H1 (cell line): ENCODE measurements around the gene C5orf58. TPM values are rescaled to one million over a fixed set of nuclear protein-coding genes. Genes with fewer than 3 reads are reported as not detected.

ENCODE experiments used
- CTCF ChIA-PET: fragments of 300-600 bp; sonication (Branson Sonifier 250); formaldehyde crosslinking; loops from one replicate; lab custom pipeline; 2021; ENCODE audit not compliant: partially characterized antibody; lab: Charles Lee
- POLR2A ChIA-PET: fragments of 300-600 bp; sonication (Branson Sonifier 250); formaldehyde crosslinking; loops from one replicate; lab custom pipeline; 2021; ENCODE audit warnings: inconsistent platforms; ENCODE audit not compliant: partially characterized antibody; lab: Charles Lee
- DNase-seq, 2 experiments: peaks; one replicate each; pipeline versions ENCODE4 v3.0.0 to v3.0.0-alpha.2; 2010 to 2022; ENCODE audit warnings: low spot score in 2 of 2, low read depth in 1 of 2, mixed read lengths in 1 of 2
- FAIRE-seq: peaks from 2 replicates; lab custom pipeline; 2011; peaks lifted over from hg19 to GRCh38; lab: Jason Lieb, UNC
- H2AFZ ChIP-seq: 2 replicates; pipeline ENCODE4 v1.8.1; 2012; ENCODE audit warnings: low read length, inconsistent platforms
- H2AK5ac ChIP-seq: 2 replicates; pipeline ENCODE4 v1.6.1; 2013; ENCODE audit warnings: low read depth, low read length
- H2BK120ac ChIP-seq: replicated peaks from 2 replicates; pipeline ENCODE3; 2013; ENCODE audit warnings: low read depth, low read length, inconsistent platforms
- H2BK12ac ChIP-seq: 2 replicates; pipeline ENCODE4 v1.6.1; 2013; ENCODE audit warnings: low read depth, low read length
- H2BK15ac ChIP-seq: 2 replicates; pipeline ENCODE4 v1.6.1; 2013; ENCODE audit warnings: low read length
- H2BK20ac ChIP-seq: 2 replicates; pipeline ENCODE4 v1.6.1; 2013; ENCODE audit warnings: low read length
- H2BK5ac ChIP-seq: 2 replicates; pipeline ENCODE4 v1.6.1; 2013; ENCODE audit warnings: low read depth, low read length
- H3K14ac ChIP-seq: 2 replicates; pipeline ENCODE4 v1.6.1; 2013; ENCODE audit warnings: inconsistent platforms; ENCODE audit not compliant: insufficient read length
- H3K18ac ChIP-seq: 2 replicates; pipeline ENCODE4 v1.6.1; 2013; ENCODE audit warnings: low read length; ENCODE audit errors: extremely low read depth
- H3K23ac ChIP-seq: 2 replicates; pipeline ENCODE4 v1.6.1; 2013; ENCODE audit warnings: inconsistent platforms; ENCODE audit not compliant: insufficient read length
- H3K23me2 ChIP-seq: 2 replicates; pipeline ENCODE4 v1.6.1; 2013; ENCODE audit warnings: low read depth, low read length
- H3K27ac ChIP-seq: 2 replicates; pipeline ENCODE4 v1.6.1; 2011; ENCODE audit warnings: low read depth, low read length, inconsistent platforms
- H3K27me3 ChIP-seq, 4 experiments: replicated peaks in 1 of 4; 1 replicate in 1 of 4; 2 replicates in 3 of 4; pipeline versions ENCODE4 v1.6.1 to v1.8.1; 2011 to 2013; ENCODE audit warnings: low read length in 3 of 4, mild to moderate bottlenecking in 3 of 4, inconsistent platforms in 2 of 4, mixed read lengths in 2 of 4, moderate library complexity in 1 of 4; ENCODE audit not compliant: control insufficient read depth in 3 of 4, insufficient read depth in 3 of 4; ENCODE audit errors: extremely low read depth in 1 of 4
- H3K36me3 ChIP-seq, 4 experiments: 2 replicates each; pipeline versions ENCODE4 v1.6.1 to v1.8.1; 2011 to 2013; ENCODE audit warnings: mild to moderate bottlenecking in 4 of 4, low read length in 3 of 4, moderate library complexity in 2 of 4, control low read depth in 1 of 4, inconsistent platforms in 1 of 4; ENCODE audit not compliant: insufficient read depth in 4 of 4, control insufficient read depth in 2 of 4
- H3K4ac ChIP-seq: replicated peaks from 2 replicates; pipeline ENCODE3; 2013; ENCODE audit warnings: low read length, low read depth, mixed read lengths, inconsistent platforms; ENCODE audit not compliant: insufficient read length
- H3K4me1 ChIP-seq, 4 experiments: replicated peaks in 1 of 4; 1 replicate in 1 of 4; 2 replicates in 3 of 4; pipeline versions ENCODE4 v1.6.1 to v1.8.1; 2011 to 2013; ENCODE audit warnings: low read length in 3 of 4, inconsistent platforms in 2 of 4, mixed read lengths in 1 of 4; ENCODE audit not compliant: insufficient read depth in 4 of 4, control insufficient read depth in 3 of 4
- H3K4me2 ChIP-seq, 2 experiments: 2 replicates each; pipeline versions ENCODE4 v1.6.1 to v1.8.1; 2011 to 2013; ENCODE audit warnings: low read depth in 2 of 2, low read length in 2 of 2, control low read depth in 1 of 2, inconsistent platforms in 1 of 2, mild to moderate bottlenecking in 1 of 2; ENCODE audit not compliant: insufficient read depth in 1 of 2
- H3K4me3 ChIP-seq, 4 experiments: fragments of 200-600, 300-600 bp in 1 of 4; sonication (generic), shearing (Covaris generic), sonication (Bioruptor Twin) in 1 of 4; 2 replicates each; pipeline versions ENCODE4 v1.5.1 to v1.8.1; 2011 to 2016; ENCODE audit warnings: low read length in 4 of 4, low read depth in 3 of 4, control low read depth in 2 of 4, inconsistent platforms in 2 of 4, mild to moderate bottlenecking in 2 of 4, mixed read lengths in 1 of 4, moderate library complexity in 1 of 4; ENCODE audit not compliant: insufficient read depth in 2 of 4; ENCODE audit errors: extremely low read depth in 1 of 4
- H3K56ac ChIP-seq: replicated peaks from 2 replicates; pipeline ENCODE3; 2013; ENCODE audit warnings: low read depth, mild to moderate bottlenecking, mixed read lengths, low read length, inconsistent platforms; ENCODE audit not compliant: insufficient read length
- H3K79me1 ChIP-seq: 2 replicates; pipeline ENCODE4 v1.6.1; 2013; ENCODE audit warnings: low read depth, low read length, control low read depth
- H3K79me2 ChIP-seq, 2 experiments: 2 replicates each; pipeline versions ENCODE4 v1.6.1 to v1.8.1; 2012 to 2013; ENCODE audit warnings: low read length in 2 of 2, mild to moderate bottlenecking in 2 of 2, inconsistent platforms in 1 of 2; ENCODE audit not compliant: insufficient read depth in 2 of 2, control insufficient read depth in 1 of 2
- H3K9ac ChIP-seq, 4 experiments: replicated peaks in 1 of 4; 1 replicate in 1 of 4; 2 replicates in 3 of 4; pipeline versions ENCODE4 v1.6.1 to v1.8.1; 2011 to 2013; ENCODE audit warnings: low read depth in 3 of 4, low read length in 3 of 4, control low read depth in 2 of 4, mild to moderate bottlenecking in 2 of 4, moderate library complexity in 2 of 4, inconsistent platforms in 1 of 4; ENCODE audit errors: extremely low read depth in 1 of 4
- H3K9me3 ChIP-seq, 2 experiments: 2 replicates each; pipeline versions ENCODE4 v1.6.1 to v1.8.1; 2012 to 2013; ENCODE audit warnings: mild to moderate bottlenecking in 2 of 2, moderate library complexity in 2 of 2, control low read depth in 1 of 2, inconsistent platforms in 1 of 2, low read depth in 1 of 2, low read length in 1 of 2, mixed read lengths in 1 of 2; ENCODE audit not compliant: insufficient read depth in 2 of 2
- H4K20me1 ChIP-seq, 2 experiments: replicated peaks in 1 of 2; 2 replicates each; pipeline versions ENCODE3 to v1.8.1; 2011 to 2013; ENCODE audit warnings: inconsistent platforms in 2 of 2, low read length in 2 of 2, mild to moderate bottlenecking in 1 of 2; ENCODE audit not compliant: insufficient read depth in 2 of 2, control insufficient read depth in 1 of 2
- H4K5ac ChIP-seq: 2 replicates; pipeline ENCODE4 v1.6.1; 2013; ENCODE audit warnings: low read length, low read depth, mixed read lengths, inconsistent platforms; ENCODE audit not compliant: insufficient read length
- H4K8ac ChIP-seq: 2 replicates; pipeline ENCODE4 v1.8.0; 2013; ENCODE audit warnings: mild to moderate bottlenecking, moderate library complexity, low read length, inconsistent platforms; ENCODE audit not compliant: insufficient read depth; ENCODE audit errors: extremely low read depth
- H4K91ac ChIP-seq: replicated peaks from 2 replicates; pipeline ENCODE3; 2013; ENCODE audit warnings: low read length, mixed read lengths, inconsistent platforms; ENCODE audit not compliant: insufficient read length
- ASH2L ChIP-seq: fragments of 200-600, 300-600 bp; sonication (generic); IDR thresholded peaks from one replicate; pipeline ENCODE4 v1.7.1; 2017; ENCODE audit warnings: low read length
- BRCA1 ChIP-seq: IDR thresholded peaks from 2 replicates; pipeline ENCODE4 v1.6.1; 2012; ENCODE audit warnings: low read depth, low read length, improper control_type of control experiment
- CHD1 ChIP-seq: IDR thresholded peaks from 2 replicates; pipeline ENCODE4 v1.6.1; 2012; ENCODE audit warnings: low read depth, low read length, improper control_type of control experiment
- CHD2 ChIP-seq: IDR thresholded peaks from 2 replicates; pipeline ENCODE4 v1.6.1; 2012; ENCODE audit warnings: low read length, improper control_type of control experiment
- EP300 ChIP-seq, 2 experiments: IDR thresholded peaks; 1 replicate in 1 of 2; 2 replicates in 1 of 2; pipeline ENCODE4 v1.6.1; 2011 to 2012; ENCODE audit warnings: low read depth in 2 of 2, low read length in 2 of 2, mild to moderate bottlenecking in 2 of 2, borderline replicate concordance in 1 of 2, inconsistent platforms in 1 of 2, moderate library complexity in 1 of 2
- EZH2 ChIP-seq: fragments of 200-600 bp; sonication (generic); IDR thresholded peaks from 2 replicates; pipeline ENCODE4 v1.7.1; 2012; ENCODE audit warnings: low read depth, mild to moderate bottlenecking, moderate library complexity, low read length, inconsistent platforms; ENCODE audit not compliant: severe bottlenecking
- GTF2F1 ChIP-seq: IDR thresholded peaks from 2 replicates; pipeline ENCODE4 v1.6.1; 2012; ENCODE audit warnings: low read depth, low read length, improper control_type of control experiment, borderline replicate concordance
- KDM5A ChIP-seq: fragments of 200-600 bp; IDR thresholded peaks from 2 replicates; pipeline ENCODE4 v1.7.1; 2012; ENCODE audit warnings: mild to moderate bottlenecking, low read length, inconsistent platforms, mixed read lengths
- MAFK ChIP-seq: IDR thresholded peaks from 2 replicates; pipeline ENCODE4 v1.6.1; 2012; ENCODE audit warnings: low read depth, mild to moderate bottlenecking, improper control_type of control experiment, low read length
- NRF1 ChIP-seq: IDR thresholded peaks from 2 replicates; pipeline ENCODE4 v1.6.1; 2011; ENCODE audit warnings: mild to moderate bottlenecking, low read depth, low read length, improper control_type of control experiment
- POU5F1 ChIP-seq: IDR thresholded peaks from 2 replicates; pipeline ENCODE4 v1.6.1; 2011; ENCODE audit warnings: low read depth, mild to moderate bottlenecking, low read length, moderate library complexity
- RAD21 ChIP-seq, 2 experiments: IDR thresholded peaks in 1 of 2; conservative IDR thresholded peaks in 1 of 2; 2 replicates each; pipeline ENCODE4 v1.6.1; 2011; ENCODE audit warnings: low read depth in 2 of 2, low read length in 2 of 2, improper control_type of control experiment in 1 of 2, inconsistent platforms in 1 of 2, mild to moderate bottlenecking in 1 of 2, moderate library complexity in 1 of 2
- SIN3A ChIP-seq, 2 experiments: IDR thresholded peaks in 1 of 2; conservative IDR thresholded peaks in 1 of 2; 2 replicates each; pipeline ENCODE4 v1.6.1; 2011 to 2012; ENCODE audit warnings: low read length in 2 of 2, improper control_type of control experiment in 1 of 2, low read depth in 1 of 2, mild to moderate bottlenecking in 1 of 2
- SRF ChIP-seq: IDR thresholded peaks from 2 replicates; pipeline ENCODE4 v1.6.1; 2011; ENCODE audit warnings: mild to moderate bottlenecking, low read depth, low read length, moderate library complexity
- SUZ12 ChIP-seq: fragments of 200-600 bp; sonication (generic); IDR thresholded peaks from 2 replicates; pipeline ENCODE4 v1.6.1; 2012; ENCODE audit warnings: mild to moderate bottlenecking, inconsistent platforms, low read length, moderate library complexity, mixed read lengths
- WGBS, 2 experiments: shearing (Covaris generic) in 1 of 2; methylation state at CpG; one replicate each; pipeline versions ENCODE4 v1.1.6 to v1.1.7; 2013 to 2015; ENCODE audit warnings: low lambda C conversion rate in 2 of 2, mixed read lengths in 2 of 2, inconsistent platforms in 1 of 2, low coverage in 1 of 2, missing lambda C conversion rate in 1 of 2; ENCODE audit not compliant: insufficient replicate concordance in 2 of 2, insufficient coverage in 1 of 2, insufficient read length in 1 of 2; ENCODE audit errors: extremely low coverage in 1 of 2, missing lambda C conversion rate in 1 of 2; 5-methylcytosine and 5-hydroxymethylcytosine counted together
- polyA plus RNA-seq, 7 experiments: library from polyadenylated mRNA; depleted of rRNA in 3 of 7; stranded (reverse) in 5 of 7; unstranded in 2 of 7; fragments of >200 nt in 5 of 7; fragments of 200-250 nt in 2 of 7; gene quantifications; 1 replicate in 5 of 7; 2 replicates in 1 of 7; 4 replicates in 1 of 7; pipeline versions ENCODE4 v1.2.1 to v1.2.3, GENCODE V29; 2011 to 2013; ENCODE audit warnings: missing spikeins in 2 of 7, mixed read lengths in 2 of 7
- total RNA-seq: library from RNA; stranded (reverse); fragmentation: NEBNext Ultra II Directional; extraction: Animal tissue kit (Norgen Biotek cat#: 25700); gene quantifications from 2 replicates; pipeline ENCODE4 v1.2.1, GENCODE V29; 2021

Gene C5orf58
- total and polyA plus RNA-seq, 2 of the 8 experiments (the other 6 are each of a cell fraction or from before 2014, with no cell fraction given) = 0.24 to 1.6 TPM

DNA sequence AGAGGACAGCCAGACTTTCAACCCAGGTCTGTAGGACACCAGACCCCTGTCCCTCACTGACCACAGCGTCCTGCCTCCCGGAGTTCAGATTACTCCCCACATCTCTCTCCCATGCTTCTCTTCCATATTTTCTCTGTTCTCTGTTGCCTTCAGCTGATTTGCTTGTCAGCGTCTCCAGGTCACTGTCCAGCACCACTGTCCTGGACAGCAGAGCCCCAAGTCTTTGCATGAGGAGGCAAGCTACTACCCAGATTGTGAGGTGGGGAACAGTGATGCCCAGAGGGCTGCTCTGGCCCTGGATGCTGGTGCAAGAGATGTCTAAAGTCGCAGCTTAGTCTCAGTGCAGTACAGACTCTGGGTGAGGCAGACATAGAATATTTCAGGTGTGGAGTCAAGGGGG, 48.0 kb upstream of the C5orf58 start:
- Histone ChIP-seq H2BK15ac (no peak overlapping the region), H2BK20ac (no peak overlapping the region), H3K4me1 (no peaks in the 10 kb centered on the region), H4K91ac (no peak overlapping the region), H3K79me1 (no peaks in the 10 kb centered on the region), H2BK120ac (no peak overlapping the region), H3K14ac (no peak overlapping the region), H3K23me2 (no peaks in the 10 kb centered on the region), H3K4me2 (no peak overlapping the region), H2BK12ac (no peak overlapping the region), H3K4me3 (no peak overlapping the region), H2BK5ac (no peak overlapping the region), H2AK5ac (no peak overlapping the region), H4K5ac (no peak overlapping the region), H3K23ac (no peak overlapping the region), H2AFZ (no peak overlapping the region), H3K56ac (no peak overlapping the region), H4K8ac (no peak overlapping the region), H3K9me3 (no peaks in the 10 kb centered on the region), H3K27ac (no peak overlapping the region), H4K20me1 (no peaks in the 10 kb centered on the region), H3K4ac (no peak overlapping the region), H3K9ac (no peak overlapping the region), H3K18ac (no peak overlapping the region), H3K27me3 (no peaks in the 10 kb centered on the region), H3K36me3 (no peaks in the 10 kb centered on the region), H3K79me2 (no peaks in the 10 kb centered on the region)
- ChIA-PET CTCF (interaction anchor here (0.6 to 9.4 kb wide), 38 partner anchors 9 to 483 kb away, joined by 3 to 217 read pairs (median 5); partner anchors contain the start of genes FOXI1 and INSYN2B), POLR2A (no interaction called here)
- 88% methylated on average over 4 of the region's 4 CpGs; no CpG with 5 or more reads in 1 of the 2 experiments for WGBS, 2 experiments
- no peak for DNase-seq
- no peak for FAIRE-seq
- TF ChIP-seq GTF2F1 (no peak), NRF1 (no peak), CHD2 (no peak), POU5F1 (no peak), EP300 (IDR thresholded peaks at IDR 0.05; ENCODE audit: borderline replicate concordance in 1 of 2, low read depth in 2 of 2, low read length in 2 of 2) (no peak), SIN3A (conservative IDR thresholded peaks at IDR 0.05 in 1 of 2, IDR thresholded peaks at IDR 0.05 in 1 of 2; ENCODE audit: low read depth in 1 of 2, low read length in 2 of 2) (no peak), BRCA1 (no peak), KDM5A (no peak), MAFK (no peak), EZH2 (no peak), CHD1 (no peak), ASH2L (no peak), SRF (no peak), RAD21 (IDR thresholded peaks at IDR 0.05 in 1 of 2, conservative IDR thresholded peaks at IDR 0.05 in 1 of 2; ENCODE audit: low read depth in 2 of 2, low read length in 2 of 2) (no peak), SUZ12 (no peak)
